NCI-H1048 (cell line): ENCODE results near the gene IL1RAPL2.
"Not testable (repeated sequence)": the region's sequence is repeated elsewhere in the genome, so short reads cannot be mapped to it uniquely, and the experiment has no call there.

Experiments
- DNase-seq: peaks from one replicate; lab custom pipeline; 2025; lab: John Stamatoyannopoulos, UW

Gene IL1RAPL2

GRCh38 chrX:105803891-105804290, 1237.9 kb downstream of the IL1RAPL2 start:
- no peak for DNase-seq

GRCh38 chrX:105805655-105806054, 1239.7 kb downstream of the IL1RAPL2 start:
- not testable (repeated sequence) for DNase-seq

GRCh38 chrX:105816517-105816916, 1250.5 kb downstream of the IL1RAPL2 start:
- DNase-seq, result no peak
